Measurements from ENCODE around the gene CLEC2B. TPM values are rescaled to one million over a fixed set of nuclear protein-coding genes. Genes with fewer than 3 reads are reported as not detected.

The CLEC2B gene
- total and polyA plus RNA-seq, 8 donors, result 0.87 to 30.1 (median 9.6) TPM

- Histone ChIP-seq H3K4me3 (peak overlapping the region; percentile 38 to 46 (median 40)), H3K27ac (peak overlapping the region in 4 of 5 donors; percentile 76 to 85 (median 84)), H3K36me3 (no peaks in the 10 kb centered on the region), H3K27me3 (no peaks in the 10 kb centered on the region), H3K4me1 (peaks cover 0 to 5% (median 0%) of the 10 kb centered on the region in 4 donors), H3K9me3 (peaks cover 0 to 3% (median 0%) of the 10 kb centered on the region in 4 donors)
- TF ChIP-seq POLR2AphosphoS5 (IDR thresholded peaks at IDR 0.05) (no peak), CTCF (IDR thresholded peaks at IDR 0.05) (no peak), POLR2A (IDR thresholded peaks at IDR 0.05) (no peak), EP300 (IDR thresholded peaks at IDR 0.05) (no peak)
- DNase-seq, result no peak
- 23 to 45% (median 34%) methylated on average over 4 of the region's 4 CpGs for WGBS, 5 donors
- intact Hi-C loops (cut with DNase I; ENCODE audit: low total_unique reads), result no loop called here
Measured at GRCh38 chr12:9868951-9869306, 225 bp downstream of the CLEC2B start.

GRCh38 chr12:9868311-9868801, 798 bp downstream of the CLEC2B start:
- 47 to 69% (median 63%) methylated on average over 11 of the region's 11 CpGs for whole genome bisulfite sequencing, 5 donors
- no peak for DNase-seq
- peak overlapping the region; percentile 38 to 46 (median 40) for H3K4me3 ChIP-seq
- TF ChIP-seq EP300 (IDR thresholded peaks at IDR 0.05) (no peak), CTCF (IDR thresholded peaks at IDR 0.05) (no peak), POLR2A (IDR thresholded peaks at IDR 0.05) (no peak), POLR2AphosphoS5 (IDR thresholded peaks at IDR 0.05) (no peak)
- peaks cover 0 to 5% (median 0%) of the 10 kb centered on the region in 4 donors for H3K4me1 ChIP-seq
- H3K27ac ChIP-seq, result peak overlapping the region in 4 of 5 donors; percentile 76 to 85 (median 84)
- no peaks in the 10 kb centered on the region for H3K36me3 ChIP-seq
- H3K27me3 ChIP-seq, result no peaks in the 10 kb centered on the region
- peaks cover 0 to 9% (median 0%) of the 10 kb centered on the region in 4 donors for H3K9me3 ChIP-seq
- intact Hi-C loops (cut with DNase I; ENCODE audit: low total_unique reads), result no loop called here

GRCh38 chr12:9867531-9867930, 1.6 kb downstream of the CLEC2B start:
- intact Hi-C loops (cut with DNase I; ENCODE audit: low total_unique reads), result no loop called here
- Histone ChIP-seq H3K4me3 (peak overlapping the region; percentile 13 to 46 (median 40)), H3K9me3 (peaks cover 0 to 12% (median 0%) of the 10 kb centered on the region in 4 donors), H3K36me3 (no peaks in the 10 kb centered on the region), H3K27me3 (no peaks in the 10 kb centered on the region), H3K27ac (peak overlapping the region in 4 of 5 donors; percentile 76 to 85 (median 84)), H3K4me1 (peaks cover 0 to 5% (median 0%) of the 10 kb centered on the region in 4 donors)
- DNase-seq, result no peak
- WGBS, 5 donors, result 21 to 32% (median 29%) methylated on average over 4 of the region's 4 CpGs
- TF ChIP-seq CTCF (IDR thresholded peaks at IDR 0.05), result no peak
- no peak for TF ChIP-seq EP300 (IDR thresholded peaks at IDR 0.05)
- TF ChIP-seq POLR2AphosphoS5 (IDR thresholded peaks at IDR 0.05), result no peak
- TF ChIP-seq POLR2A (IDR thresholded peaks at IDR 0.05), result no peak

GRCh38 chr12:9866860-9867269, 2.3 kb downstream of the CLEC2B start:
- Histone ChIP-seq H3K4me1 (peaks cover 0 to 5% (median 0%) of the 10 kb centered on the region in 4 donors), H3K27ac (peak overlapping the region in 4 of 5 donors; percentile 76 to 85 (median 84)), H3K9me3 (peaks cover 0 to 12% (median 0%) of the 10 kb centered on the region in 4 donors), H3K36me3 (no peaks in the 10 kb centered on the region), H3K27me3 (no peaks in the 10 kb centered on the region), H3K4me3 (peak overlapping the region; percentile 13 to 46 (median 40))
- no peak for DNase-seq
- TF ChIP-seq CTCF (IDR thresholded peaks at IDR 0.05) (no peak), EP300 (IDR thresholded peaks at IDR 0.05) (no peak), POLR2AphosphoS5 (IDR thresholded peaks at IDR 0.05) (no peak), POLR2A (IDR thresholded peaks at IDR 0.05) (no peak)
- WGBS, 5 donors, result 38 to 65% (median 60%) methylated on average over 4 of the region's 4 CpGs
- intact Hi-C loops (cut with DNase I; ENCODE audit: low total_unique reads), result no loop called here
